H1 (cell line): ENCODE results near the gene EZH2.

ENCODE experiments used
- EP300 ChIP-seq, 2 experiments: IDR thresholded peaks; 1 replicate in 1 of 2; 2 replicates in 1 of 2; pipeline ENCODE4 v1.6.1; 2011 to 2012; ENCODE audit warnings: low read depth in 2 of 2, low read length in 2 of 2, mild to moderate bottlenecking in 2 of 2, borderline replicate concordance in 1 of 2, inconsistent platforms in 1 of 2, moderate library complexity in 1 of 2
- JUND ChIP-seq: IDR thresholded peaks from 2 replicates; pipeline ENCODE4 v1.6.1; 2011; ENCODE audit warnings: mild to moderate bottlenecking, improper control_type of control experiment, low read length
- POLR2A ChIP-seq, 2 experiments: IDR thresholded peaks; 1 replicate in 1 of 2; 2 replicates in 1 of 2; pipeline ENCODE4 v1.6.1; 2011; ENCODE audit warnings: low read depth in 2 of 2, low read length in 2 of 2, mild to moderate bottlenecking in 2 of 2; ENCODE audit errors: control extremely low read depth in 1 of 2
- RAD21 ChIP-seq, 2 experiments: IDR thresholded peaks in 1 of 2; conservative IDR thresholded peaks in 1 of 2; 2 replicates each; pipeline ENCODE4 v1.6.1; 2011; ENCODE audit warnings: low read depth in 2 of 2, low read length in 2 of 2, improper control_type of control experiment in 1 of 2, inconsistent platforms in 1 of 2, mild to moderate bottlenecking in 1 of 2, moderate library complexity in 1 of 2
- SUZ12 ChIP-seq: fragments of 200-600 bp; sonication (generic); IDR thresholded peaks from 2 replicates; pipeline ENCODE4 v1.6.1; 2012; ENCODE audit warnings: mild to moderate bottlenecking, inconsistent platforms, low read length, moderate library complexity, mixed read lengths
- ZNF274 ChIP-seq: IDR thresholded peaks from 2 replicates; pipeline ENCODE4 v1.7.0; 2012; ENCODE audit warnings: low read length, borderline replicate concordance; ENCODE audit errors: extremely low read depth
- TF ChIP-seq, protein P1 (sequence below), 3 experiments: IDR thresholded peaks; 1 replicate in 2 of 3; 2 replicates in 1 of 3; pipeline versions ENCODE4 v1.5.1 to v1.6.1; 2011; ENCODE audit warnings: low read length in 3 of 3, mild to moderate bottlenecking in 3 of 3, inconsistent platforms in 2 of 3, low read depth in 1 of 3, moderate library complexity in 1 of 3; ENCODE audit not compliant: insufficient read depth in 1 of 3; ENCODE audit errors: control extremely low read depth in 1 of 3

DNA sequence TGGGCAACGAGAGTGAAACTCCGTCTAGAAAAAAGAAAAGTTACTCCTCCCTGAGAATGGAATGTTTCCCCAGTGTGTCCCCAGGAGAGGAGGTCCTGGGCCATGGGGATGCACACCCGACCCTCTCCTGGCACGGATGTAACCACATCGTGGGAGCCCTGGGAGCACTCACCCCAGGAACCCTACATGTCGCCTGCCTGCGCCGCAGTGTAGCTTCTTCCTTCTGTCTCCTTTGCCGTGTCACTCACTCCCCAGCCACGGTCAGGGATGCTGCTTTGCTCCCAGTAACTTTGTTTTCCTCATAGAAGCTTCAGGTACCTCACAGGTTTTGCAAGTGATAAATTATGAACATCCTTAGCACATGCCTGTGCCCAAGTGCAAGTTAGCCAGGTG, 82.0 kb downstream of the EZH2 start:
- TF ChIP-seq POLR2A (IDR thresholded peaks at IDR 0.05; ENCODE audit: control extremely low read depth in 1 of 2, low read depth in 2 of 2, low read length in 2 of 2) (no peak), EP300 (IDR thresholded peaks at IDR 0.05; ENCODE audit: borderline replicate concordance in 1 of 2, low read depth in 2 of 2, low read length in 2 of 2) (no peak), RAD21 (IDR thresholded peaks at IDR 0.05 in 1 of 2, conservative IDR thresholded peaks at IDR 0.05 in 1 of 2; ENCODE audit: low read depth in 2 of 2, low read length in 2 of 2) (no peak), JUND (no peak), SUZ12 (no peak), ZNF274 (no peak)
- TF ChIP-seq, protein P1, sequence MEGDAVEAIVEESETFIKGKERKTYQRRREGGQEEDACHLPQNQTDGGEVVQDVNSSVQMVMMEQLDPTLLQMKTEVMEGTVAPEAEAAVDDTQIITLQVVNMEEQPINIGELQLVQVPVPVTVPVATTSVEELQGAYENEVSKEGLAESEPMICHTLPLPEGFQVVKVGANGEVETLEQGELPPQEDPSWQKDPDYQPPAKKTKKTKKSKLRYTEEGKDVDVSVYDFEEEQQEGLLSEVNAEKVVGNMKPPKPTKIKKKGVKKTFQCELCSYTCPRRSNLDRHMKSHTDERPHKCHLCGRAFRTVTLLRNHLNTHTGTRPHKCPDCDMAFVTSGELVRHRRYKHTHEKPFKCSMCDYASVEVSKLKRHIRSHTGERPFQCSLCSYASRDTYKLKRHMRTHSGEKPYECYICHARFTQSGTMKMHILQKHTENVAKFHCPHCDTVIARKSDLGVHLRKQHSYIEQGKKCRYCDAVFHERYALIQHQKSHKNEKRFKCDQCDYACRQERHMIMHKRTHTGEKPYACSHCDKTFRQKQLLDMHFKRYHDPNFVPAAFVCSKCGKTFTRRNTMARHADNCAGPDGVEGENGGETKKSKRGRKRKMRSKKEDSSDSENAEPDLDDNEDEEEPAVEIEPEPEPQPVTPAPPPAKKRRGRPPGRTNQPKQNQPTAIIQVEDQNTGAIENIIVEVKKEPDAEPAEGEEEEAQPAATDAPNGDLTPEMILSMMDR (IDR thresholded peaks at IDR 0.05; ENCODE audit: control extremely low read depth in 1 of 3, insufficient read depth in 1 of 3, low read depth in 1 of 3, low read length in 3 of 3): no peak
